K562 (cell line): ENCODE data around the gene SERTAD3. TPM values are rescaled to one million over a fixed set of nuclear protein-coding genes. Genes with fewer than 3 reads are reported as not detected.

Experiments
- CC2D1A ChIP-seq: fragments of 450-650 bp; IDR thresholded peaks from 2 replicates; pipeline ENCODE4 v1.6.1; 2017; ENCODE audit warnings: mild to moderate bottlenecking
- MAZ ChIP-seq, 2 experiments: fragments of 450-650 bp in 1 of 2; sonication (generic) in 1 of 2; formaldehyde crosslinking; IDR thresholded peaks in 1 of 2; conservative IDR thresholded peaks in 1 of 2; 2 replicates each; pipeline versions ENCODE4 v1.4.0 to v1.5.0; 2020; ENCODE audit warnings: mild to moderate bottlenecking in 1 of 2, missing genetic modification reagents in 1 of 2
- NBN ChIP-seq: fragments of 450-650 bp; IDR thresholded peaks from 2 replicates; pipeline ENCODE4 v1.6.1; 2016; ENCODE audit warnings: low read depth, mild to moderate bottlenecking
- PTBP1 ChIP-seq: fragments of 200-400 bp; formaldehyde crosslinking; IDR thresholded peaks from 2 replicates; pipeline ENCODE4 v1.6.1; 2017; ENCODE audit warnings: low read depth, low read length
- SMARCA5 ChIP-seq: fragments of 450-650 bp; IDR thresholded peaks from 2 replicates; pipeline ENCODE4 v1.6.1; 2016
- polyA plus RNA-seq, 8 experiments: library from polyadenylated mRNA; depleted of rRNA in 4 of 8; stranded (reverse) in 5 of 8; unstranded in 3 of 8; fragments of >200 nt; fragmentation: Nextera tagmentation in 2 of 8; fragmentation: Illumina TruSeq in 1 of 8; extraction: Ambion mirVana in 2 of 8; extraction: Trizol in 1 of 8; gene quantifications; 2 replicates each; pipeline versions ENCODE4 v1.2.1 to v1.2.3, GENCODE V29; 2011 to 2014; ENCODE audit warnings: inconsistent platforms in 1 of 8, missing spikeins in 1 of 8
- total RNA-seq, 7 experiments: library from RNA; depleted of rRNA in 6 of 7; stranded (reverse); fragments of >200 nt in 6 of 7; fragmentation: Illumina TruSeq in 2 of 7; extraction: Trizol in 2 of 7; gene quantifications; 2 replicates each; pipeline versions ENCODE4 v1.2.1 to v1.2.3, GENCODE V29; 2011 to 2021; ENCODE audit warnings: low replicate concordance in 1 of 7
- TF ChIP-seq, protein P1 (sequence below), 2 experiments: fragments of 450-650 bp; formaldehyde crosslinking in 1 of 2; IDR thresholded peaks; 2 replicates each; pipeline versions ENCODE4 v1.4.0 to v1.6.1; 2014 to 2020; ENCODE audit warnings: mild to moderate bottlenecking in 2 of 2, borderline replicate concordance in 1 of 2, low read depth in 1 of 2
- TF ChIP-seq, protein P2 (sequence below), 2 experiments: fragments of 450-650 bp; IDR thresholded peaks; 2 replicates each; pipeline ENCODE4 v1.6.1; 2018; ENCODE audit warnings: mild to moderate bottlenecking in 2 of 2, low read depth in 1 of 2; ENCODE audit not compliant: partially characterized antibody in 2 of 2

Gene SERTAD3
- total and polyA plus RNA-seq, 9 of the 15 experiments (the other 6 are each of a cell fraction or from before 2014, with no cell fraction given), result 5.4 to 28.9 (median 17.5) TPM

GRCh38 chr19:40424637-40425449 is 19.3 kb downstream of the SERTAD3 start (continued):
- TF ChIP-seq, protein P1, sequence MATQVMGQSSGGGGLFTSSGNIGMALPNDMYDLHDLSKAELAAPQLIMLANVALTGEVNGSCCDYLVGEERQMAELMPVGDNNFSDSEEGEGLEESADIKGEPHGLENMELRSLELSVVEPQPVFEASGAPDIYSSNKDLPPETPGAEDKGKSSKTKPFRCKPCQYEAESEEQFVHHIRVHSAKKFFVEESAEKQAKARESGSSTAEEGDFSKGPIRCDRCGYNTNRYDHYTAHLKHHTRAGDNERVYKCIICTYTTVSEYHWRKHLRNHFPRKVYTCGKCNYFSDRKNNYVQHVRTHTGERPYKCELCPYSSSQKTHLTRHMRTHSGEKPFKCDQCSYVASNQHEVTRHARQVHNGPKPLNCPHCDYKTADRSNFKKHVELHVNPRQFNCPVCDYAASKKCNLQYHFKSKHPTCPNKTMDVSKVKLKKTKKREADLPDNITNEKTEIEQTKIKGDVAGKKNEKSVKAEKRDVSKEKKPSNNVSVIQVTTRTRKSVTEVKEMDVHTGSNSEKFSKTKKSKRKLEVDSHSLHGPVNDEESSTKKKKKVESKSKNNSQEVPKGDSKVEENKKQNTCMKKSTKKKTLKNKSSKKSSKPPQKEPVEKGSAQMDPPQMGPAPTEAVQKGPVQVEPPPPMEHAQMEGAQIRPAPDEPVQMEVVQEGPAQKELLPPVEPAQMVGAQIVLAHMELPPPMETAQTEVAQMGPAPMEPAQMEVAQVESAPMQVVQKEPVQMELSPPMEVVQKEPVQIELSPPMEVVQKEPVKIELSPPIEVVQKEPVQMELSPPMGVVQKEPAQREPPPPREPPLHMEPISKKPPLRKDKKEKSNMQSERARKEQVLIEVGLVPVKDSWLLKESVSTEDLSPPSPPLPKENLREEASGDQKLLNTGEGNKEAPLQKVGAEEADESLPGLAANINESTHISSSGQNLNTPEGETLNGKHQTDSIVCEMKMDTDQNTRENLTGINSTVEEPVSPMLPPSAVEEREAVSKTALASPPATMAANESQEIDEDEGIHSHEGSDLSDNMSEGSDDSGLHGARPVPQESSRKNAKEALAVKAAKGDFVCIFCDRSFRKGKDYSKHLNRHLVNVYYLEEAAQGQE (IDR thresholded peaks at IDR 0.05; ENCODE audit: borderline replicate concordance), result no peak
- TF ChIP-seq, protein P1 (CRISPR knock-in tag; IDR thresholded peaks at IDR 0.05; ENCODE audit: low read depth), result 0 out of 2 replicates have a peak, but pooled peaks have one; percentile 45
- TF ChIP-seq, protein P2, sequence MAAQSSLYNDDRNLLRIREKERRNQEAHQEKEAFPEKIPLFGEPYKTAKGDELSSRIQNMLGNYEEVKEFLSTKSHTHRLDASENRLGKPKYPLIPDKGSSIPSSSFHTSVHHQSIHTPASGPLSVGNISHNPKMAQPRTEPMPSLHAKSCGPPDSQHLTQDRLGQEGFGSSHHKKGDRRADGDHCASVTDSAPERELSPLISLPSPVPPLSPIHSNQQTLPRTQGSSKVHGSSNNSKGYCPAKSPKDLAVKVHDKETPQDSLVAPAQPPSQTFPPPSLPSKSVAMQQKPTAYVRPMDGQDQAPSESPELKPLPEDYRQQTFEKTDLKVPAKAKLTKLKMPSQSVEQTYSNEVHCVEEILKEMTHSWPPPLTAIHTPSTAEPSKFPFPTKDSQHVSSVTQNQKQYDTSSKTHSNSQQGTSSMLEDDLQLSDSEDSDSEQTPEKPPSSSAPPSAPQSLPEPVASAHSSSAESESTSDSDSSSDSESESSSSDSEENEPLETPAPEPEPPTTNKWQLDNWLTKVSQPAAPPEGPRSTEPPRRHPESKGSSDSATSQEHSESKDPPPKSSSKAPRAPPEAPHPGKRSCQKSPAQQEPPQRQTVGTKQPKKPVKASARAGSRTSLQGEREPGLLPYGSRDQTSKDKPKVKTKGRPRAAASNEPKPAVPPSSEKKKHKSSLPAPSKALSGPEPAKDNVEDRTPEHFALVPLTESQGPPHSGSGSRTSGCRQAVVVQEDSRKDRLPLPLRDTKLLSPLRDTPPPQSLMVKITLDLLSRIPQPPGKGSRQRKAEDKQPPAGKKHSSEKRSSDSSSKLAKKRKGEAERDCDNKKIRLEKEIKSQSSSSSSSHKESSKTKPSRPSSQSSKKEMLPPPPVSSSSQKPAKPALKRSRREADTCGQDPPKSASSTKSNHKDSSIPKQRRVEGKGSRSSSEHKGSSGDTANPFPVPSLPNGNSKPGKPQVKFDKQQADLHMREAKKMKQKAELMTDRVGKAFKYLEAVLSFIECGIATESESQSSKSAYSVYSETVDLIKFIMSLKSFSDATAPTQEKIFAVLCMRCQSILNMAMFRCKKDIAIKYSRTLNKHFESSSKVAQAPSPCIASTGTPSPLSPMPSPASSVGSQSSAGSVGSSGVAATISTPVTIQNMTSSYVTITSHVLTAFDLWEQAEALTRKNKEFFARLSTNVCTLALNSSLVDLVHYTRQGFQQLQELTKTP (IDR thresholded peaks at IDR 0.05; ENCODE audit: low read depth in 1 of 2, partially characterized antibody in 2 of 2), result peak in 1 of 2 experiments; percentile 38
- 0 out of 2 replicates have a peak, but pooled peaks have one; percentile 29 for TF ChIP-seq SMARCA5
- TF ChIP-seq NBN, result 0 out of 2 replicates have a peak, but pooled peaks have one; percentile 27
- peak in 1 of 2 experiments; percentile 70; a peak in 1 of 4 replicates for TF ChIP-seq MAZ (CRISPR knock-in tag; conservative IDR thresholded peaks at IDR 0.05 in 1 of 2, IDR thresholded peaks at IDR 0.05 in 1 of 2)
- TF ChIP-seq PTBP1, result no peak
- TF ChIP-seq CC2D1A, result 0 out of 2 replicates have a peak, but pooled peaks have one; percentile 16
